RWPE2 (cell line): ENCODE measurements around the gene SMARCA4.

ENCODE experiments used
- ATAC-seq: fragments of 200-7000 bp; cut with Tn5 transposase; 3 replicates; pipeline ENCODE4 v1.9.1; 2021; ENCODE audit warnings: low read depth
- DNase-seq: peaks from one replicate; pipeline ENCODE4 v3.0.0-alpha.2; 2020; ENCODE audit warnings: low spot score
- H3K27ac ChIP-seq: fragments of 450-650 bp; 2 replicates; pipeline ENCODE4 v1.5.1; 2017; ENCODE audit warnings: mild to moderate bottlenecking; ENCODE audit not compliant: poor library complexity, severe bottlenecking
- H3K27me3 ChIP-seq: fragments of 250-450 bp; sonication (Bioruptor Pico); 2 replicates; pipeline ENCODE4 v1.5.1; 2021; ENCODE audit warnings: mild to moderate bottlenecking, moderate library complexity; ENCODE audit not compliant: insufficient read depth, poor library complexity, severe bottlenecking
- H3K36me3 ChIP-seq: fragments of 250-450 bp; sonication (Bioruptor Pico); 2 replicates; pipeline ENCODE4 v1.5.1; 2020; ENCODE audit warnings: low read depth, mild to moderate bottlenecking, moderate library complexity
- H3K4me1 ChIP-seq: fragments of 250-450 bp; sonication (Bioruptor Pico); 2 replicates; pipeline ENCODE4 v1.5.1; 2021; ENCODE audit warnings: mild to moderate bottlenecking, moderate library complexity; ENCODE audit not compliant: insufficient read depth, poor library complexity, severe bottlenecking
- H3K4me3 ChIP-seq: fragments of 250-450 bp; sonication (Bioruptor Pico); 2 replicates; pipeline ENCODE4 v1.5.1; 2021; ENCODE audit warnings: mild to moderate bottlenecking, moderate library complexity; ENCODE audit not compliant: severe bottlenecking
- H3K9me3 ChIP-seq: fragments of 250-450 bp; sonication (Bioruptor Pico); 2 replicates; pipeline ENCODE4 v1.5.1; 2021; ENCODE audit warnings: mild to moderate bottlenecking, moderate library complexity; ENCODE audit not compliant: severe bottlenecking
- CTCF ChIP-seq: fragments of 450-650 bp; IDR thresholded peaks from one replicate; pipeline ENCODE4 v1.5.1; 2017; ENCODE audit warnings: mild to moderate bottlenecking, moderate library complexity; ENCODE audit not compliant: poor library complexity, severe bottlenecking

The SMARCA4 gene

GRCh38 chr19:10971107-10971726 lies 10.4 kb downstream of the SMARCA4 start:
- Histone ChIP-seq H3K9me3 (no peaks in the 10 kb centered on the region), H3K4me1 (no peaks in the 10 kb centered on the region), H3K4me3 (no peak overlapping the region), H3K27ac (no peak overlapping the region), H3K27me3 (no peaks in the 10 kb centered on the region), H3K36me3 (no peaks in the 10 kb centered on the region)
- DNase-seq (no peak), ATAC-seq (no peak)
- TF ChIP-seq CTCF, result no peak

GRCh38 chr19:10975374-10976130 lies 14.7 kb downstream of the SMARCA4 start:
- no peak for TF ChIP-seq CTCF
- H3K27ac ChIP-seq, result no peak overlapping the region
- ATAC-seq, result no peak

GRCh38 chr19:10976131-10976892 lies 15.5 kb downstream of the SMARCA4 start:
- Histone ChIP-seq H3K4me1 (no peaks in the 10 kb centered on the region), H3K4me3 (no peak overlapping the region), H3K27ac (no peak overlapping the region), H3K9me3 (no peaks in the 10 kb centered on the region), H3K36me3 (no peaks in the 10 kb centered on the region), H3K27me3 (no peaks in the 10 kb centered on the region)
- DNase-seq (no peak), ATAC-seq (no peak)
- TF ChIP-seq CTCF, result no peak

More at GRCh38 chr19:10975374-10976130, 14.7 kb downstream of the SMARCA4 start:
- Histone ChIP-seq H3K27me3 (no peaks in the 10 kb centered on the region), H3K36me3 (no peaks in the 10 kb centered on the region), H3K4me3 (no peak overlapping the region), H3K9me3 (no peaks in the 10 kb centered on the region), H3K4me1 (no peaks in the 10 kb centered on the region)
- no peak for DNase-seq

GRCh38 chr19:10977742-10978092 lies 16.9 kb downstream of the SMARCA4 start:
- Histone ChIP-seq H3K27me3 (no peaks in the 10 kb centered on the region), H3K36me3 (no peaks in the 10 kb centered on the region), H3K27ac (no peak overlapping the region), H3K4me1 (no peaks in the 10 kb centered on the region), H3K4me3 (no peak overlapping the region), H3K9me3 (no peaks in the 10 kb centered on the region)
- DNase-seq (no peak), ATAC-seq (no peak)
- TF ChIP-seq CTCF, result no peak
